K562 (cell line): ENCODE measurements around the gene AGAP6. TPM values are rescaled to one million over a fixed set of nuclear protein-coding genes. Genes with fewer than 3 reads are reported as not detected.
"Not testable (repeated sequence)": the region's sequence is repeated elsewhere in the genome, so short reads cannot be mapped to it uniquely, and the experiment has no call there.

Experiments
- ATAC-seq: fragments of 200-7000 bp; cut with Tn5 transposase; 3 replicates; pipeline ENCODE4 v1.9.1; 2020; ENCODE audit warnings: moderate library complexity
- BruUV-seq: library from RNA; stranded (reverse); fragments of 400-500 nt; replicated peaks from 2 replicates; lab custom pipeline; 2021; lab: Mats Ljungman, UMichigan
- CTCF ChIA-PET: fragments of 300-600 bp; formaldehyde crosslinking; extraction: SDS; loops from one replicate; lab custom pipeline; 2021; ENCODE audit warnings: low intra/inter-chr PET ratio; lab: Yijun Ruan, JAX
- POLR2A ChIA-PET: fragments of 300-600, 350-650 bp; sonication (Branson Sonifier 250); formaldehyde crosslinking; extraction: SDS; loops from one replicate; lab custom pipeline; 2021; ENCODE audit warnings: antibody characterized with exemption, inconsistent platforms; lab: Yijun Ruan, JAX
- DNase-seq, 4 experiments: peaks; one replicate each; pipeline versions ENCODE4 v3.0.0 to v3.0.0-alpha.2; 2011 to 2018; ENCODE audit warnings: low spot score in 3 of 4, mixed read lengths in 3 of 4; ENCODE audit errors: extremely low read depth in 1 of 4
- FAIRE-seq: peaks from 2 replicates; lab custom pipeline; 2011; peaks lifted over from hg19 to GRCh38; lab: Jason Lieb, UNC
- H2AFZ ChIP-seq: 2 replicates; pipeline ENCODE4 v1.6.0; 2011; ENCODE audit warnings: low read depth, low read length, control low read depth, inconsistent platforms
- H3K27ac ChIP-seq: fragments of 200-600 bp; 3 replicates; pipeline ENCODE4 v1.8.0; 2011; ENCODE audit warnings: low read depth, mild to moderate bottlenecking, control low read depth, inconsistent platforms, low read length, moderate library complexity, mixed read lengths; ENCODE audit errors: extremely low read depth
- H3K27me3 ChIP-seq, 2 experiments: fragments of 300-600 bp in 1 of 2; 2 replicates in 1 of 2; 3 replicates in 1 of 2; pipeline versions ENCODE4 v1.6.0 to v1.8.0; 2011; ENCODE audit warnings: inconsistent platforms in 2 of 2, low read length in 2 of 2, mild to moderate bottlenecking in 1 of 2, mixed read lengths in 1 of 2, moderate library complexity in 1 of 2; ENCODE audit not compliant: control insufficient read depth in 2 of 2, insufficient read depth in 2 of 2
- H3K36me3 ChIP-seq: fragments of 300-600 bp; 3 replicates; pipeline ENCODE4 v1.8.0; 2011; ENCODE audit warnings: mild to moderate bottlenecking, low read length, inconsistent platforms; ENCODE audit not compliant: control insufficient read depth, insufficient read depth
- H3K4me1 ChIP-seq, 2 experiments: fragments of 200-600 bp in 1 of 2; replicated peaks in 1 of 2; 2 replicates in 1 of 2; 3 replicates in 1 of 2; pipeline versions ENCODE4 v1.5.1 to v1.8.0; 2011; ENCODE audit warnings: inconsistent platforms in 2 of 2, low read length in 2 of 2, mild to moderate bottlenecking in 1 of 2, mixed read lengths in 1 of 2, moderate library complexity in 1 of 2; ENCODE audit not compliant: control insufficient read depth in 2 of 2, insufficient read depth in 2 of 2
- H3K4me2 ChIP-seq: 2 replicates; pipeline ENCODE4 v1.6.1; 2011; ENCODE audit warnings: low read length, control low read depth, inconsistent platforms, mixed read lengths; ENCODE audit not compliant: insufficient read depth
- H3K4me3 ChIP-seq: fragments of 200-600 bp; sonication (generic), shearing (Covaris generic); 2 replicates; pipeline ENCODE4 v1.5.1; 2016; ENCODE audit warnings: control low read depth, inconsistent platforms
- H3K79me2 ChIP-seq: fragments of 200-600 bp; 3 replicates; pipeline ENCODE4 v1.8.0; 2011; ENCODE audit warnings: low read length, inconsistent platforms; ENCODE audit not compliant: control insufficient read depth, insufficient read depth
- H3K9ac ChIP-seq, 2 experiments: 2 replicates each; pipeline versions ENCODE4 v1.6.0 to v1.6.1; 2011; ENCODE audit warnings: low read depth in 2 of 2, low read length in 2 of 2, control low read depth in 1 of 2, inconsistent platforms in 1 of 2, mild to moderate bottlenecking in 1 of 2, mixed read lengths in 1 of 2; ENCODE audit not compliant: insufficient read depth in 1 of 2
- H3K9me1 ChIP-seq: one replicate; pipeline ENCODE4 v1.6.0; 2011; ENCODE audit warnings: inconsistent platforms, mild to moderate bottlenecking, low read length, moderate library complexity; ENCODE audit not compliant: control insufficient read depth, insufficient read depth
- H3K9me3 ChIP-seq: replicated peaks from 2 replicates; pipeline ENCODE4 v1.5.1; 2011; ENCODE audit warnings: low read depth, low read length, inconsistent platforms; ENCODE audit not compliant: control insufficient read depth, insufficient read depth
- H4K20me1 ChIP-seq: replicated peaks from 2 replicates; pipeline ENCODE4 v1.6.1; 2011; ENCODE audit warnings: low read length, inconsistent platforms, mixed read lengths; ENCODE audit not compliant: control insufficient read depth, insufficient read depth
- WGBS: fragments of 100-300 bp; shearing (Covaris generic); methylation state at CpG from one replicate; pipeline ENCODE4 v1.1.6; 2016; ENCODE audit warnings: low coverage, mixed read lengths; ENCODE audit not compliant: insufficient coverage; ENCODE audit errors: missing lambda C conversion rate; 5-methylcytosine and 5-hydroxymethylcytosine counted together
- in situ Hi-C: fragments of 300-500 bp; cut with MboI; formaldehyde crosslinking; loops from 4 replicates; pipeline ENCODE4 v1.15.0; 2018; ENCODE audit warnings: inconsistent platforms, mixed read lengths
- intact Hi-C: fragments of 100-400 bp; cut with micrococcal nuclease; formaldehyde crosslinking; loops from 2 replicates; pipeline ENCODE4 v1.14.2; 2022
- polyA plus RNA-seq, 8 experiments: library from polyadenylated mRNA; depleted of rRNA in 4 of 8; stranded (reverse) in 5 of 8; unstranded in 3 of 8; fragments of >200 nt; fragmentation: Nextera tagmentation in 2 of 8; fragmentation: Illumina TruSeq in 1 of 8; extraction: Ambion mirVana in 2 of 8; extraction: Trizol in 1 of 8; gene quantifications; 2 replicates each; pipeline versions ENCODE4 v1.2.1 to v1.2.3, GENCODE V29; 2011 to 2014; ENCODE audit warnings: inconsistent platforms in 1 of 8, missing spikeins in 1 of 8
- total RNA-seq, 7 experiments: library from RNA; depleted of rRNA in 6 of 7; stranded (reverse); fragments of >200 nt in 6 of 7; fragmentation: Illumina TruSeq in 2 of 7; extraction: Trizol in 2 of 7; gene quantifications; 2 replicates each; pipeline versions ENCODE4 v1.2.1 to v1.2.3, GENCODE V29; 2011 to 2021; ENCODE audit warnings: low replicate concordance in 1 of 7
- TF ChIP-seq, protein P1 (sequence below): sonication (generic); formaldehyde crosslinking; IDR thresholded peaks from 2 replicates; pipeline ENCODE4 v1.8.1; 2023; ENCODE audit warnings: mild to moderate bottlenecking, missing genetic modification reagents

The AGAP6 gene
- total and polyA plus RNA-seq, 9 of the 15 experiments (the other 6 are each of a cell fraction or from before 2014, with no cell fraction given), result 1.0 to 46.8 (median 18.3) TPM

DNA sequence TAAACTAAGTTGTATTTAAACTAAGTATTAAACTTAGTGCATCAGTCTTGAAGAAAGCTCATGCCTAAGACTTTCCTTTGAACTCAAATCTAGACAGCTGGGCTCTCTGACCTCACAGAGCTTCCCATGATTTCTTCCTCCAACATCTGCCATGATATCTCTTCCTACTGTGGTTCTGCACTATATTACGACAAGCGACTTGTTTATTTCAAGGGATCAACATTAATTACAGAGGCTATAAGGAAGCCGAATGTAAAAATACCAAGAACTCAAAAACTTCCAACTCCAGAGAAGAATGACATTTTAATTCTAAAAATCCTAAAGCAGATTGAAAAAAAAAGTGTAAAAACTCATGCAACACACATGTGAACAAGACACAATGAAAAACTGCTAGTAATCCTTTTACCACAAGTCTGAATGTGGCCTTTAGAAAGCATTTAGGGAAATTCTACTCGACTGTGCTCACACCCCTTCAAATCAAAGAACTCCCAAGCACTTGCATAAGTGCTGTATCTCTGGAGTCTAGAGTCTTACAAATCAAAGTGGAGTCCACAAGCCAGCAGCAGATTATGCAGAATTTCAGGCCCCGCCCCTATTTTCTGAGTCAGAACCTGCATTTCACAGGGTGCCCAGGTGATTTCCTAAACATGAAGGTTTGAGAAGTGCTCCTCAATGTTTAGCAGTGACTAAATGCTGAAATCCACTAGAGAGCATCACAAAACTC, 56.9 kb downstream of the AGAP6 start:
- Histone ChIP-seq H3K27me3 (peaks cover 7 to 8% of the 10 kb centered on the region in 2 experiments; a peak in 4 of 5 replicates), H3K27ac (no peak overlapping the region), H3K4me2 (no peak overlapping the region), H3K9me1 (no peaks in the 10 kb centered on the region), H3K9ac (no peak overlapping the region), H3K4me1 (no peaks in the 10 kb centered on the region; a peak in 1 of 5 replicates), H3K79me2 (no peaks in the 10 kb centered on the region), H3K36me3 (no peaks in the 10 kb centered on the region), H3K4me3 (no peak overlapping the region), H3K9me3 (no peaks in the 10 kb centered on the region), H2AFZ (no peak overlapping the region), H4K20me1 (no peaks in the 10 kb centered on the region)
- ATAC-seq (no peak), DNase-seq (no peak), FAIRE-seq (no peak)
- POLR2A ChIA-PET, result interaction anchor here (0.6 to 1.1 kb wide), 4 partner anchors 14 to 1147 kb away, joined by 3 to 4 read pairs (median 3); no protein-coding TSS in a partner anchor
- no TSS peak for BruUV-seq
- TF ChIP-seq, protein P1, sequence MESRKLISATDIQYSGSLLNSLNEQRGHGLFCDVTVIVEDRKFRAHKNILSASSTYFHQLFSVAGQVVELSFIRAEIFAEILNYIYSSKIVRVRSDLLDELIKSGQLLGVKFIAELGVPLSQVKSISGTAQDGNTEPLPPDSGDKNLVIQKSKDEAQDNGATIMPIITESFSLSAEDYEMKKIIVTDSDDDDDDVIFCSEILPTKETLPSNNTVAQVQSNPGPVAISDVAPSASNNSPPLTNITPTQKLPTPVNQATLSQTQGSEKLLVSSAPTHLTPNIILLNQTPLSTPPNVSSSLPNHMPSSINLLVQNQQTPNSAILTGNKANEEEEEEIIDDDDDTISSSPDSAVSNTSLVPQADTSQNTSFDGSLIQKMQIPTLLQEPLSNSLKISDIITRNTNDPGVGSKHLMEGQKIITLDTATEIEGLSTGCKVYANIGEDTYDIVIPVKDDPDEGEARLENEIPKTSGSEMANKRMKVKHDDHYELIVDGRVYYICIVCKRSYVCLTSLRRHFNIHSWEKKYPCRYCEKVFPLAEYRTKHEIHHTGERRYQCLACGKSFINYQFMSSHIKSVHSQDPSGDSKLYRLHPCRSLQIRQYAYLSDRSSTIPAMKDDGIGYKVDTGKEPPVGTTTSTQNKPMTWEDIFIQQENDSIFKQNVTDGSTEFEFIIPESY (CRISPR knock-in tag), result no peak
- in situ Hi-C loops (no loop called here), intact Hi-C loops (no loop called here)
- WGBS, result 3% methylated on average over 5 of the region's 5 CpGs
- CTCF ChIA-PET, result no interaction called here

DNA sequence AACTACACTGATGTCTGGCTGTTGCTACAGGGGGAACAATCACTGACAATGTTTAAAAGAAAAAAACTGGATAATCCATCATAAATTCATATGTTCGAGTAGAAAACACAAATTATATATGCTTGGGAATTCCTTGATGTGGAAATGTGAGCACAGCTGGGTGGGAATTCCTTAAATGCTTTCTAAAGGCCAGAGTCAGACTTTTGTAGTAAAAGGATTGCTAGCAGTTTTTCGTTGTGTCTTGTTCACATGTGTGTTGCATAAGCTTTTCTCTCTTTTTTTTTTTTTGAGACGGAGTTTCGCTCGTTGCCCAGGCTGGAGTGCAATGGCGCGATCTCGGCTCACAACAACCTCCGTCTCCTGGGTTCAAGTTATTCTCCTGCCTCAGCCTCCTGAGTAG, 58.3 kb downstream of the AGAP6 start:
- H3K9ac ChIP-seq, H3K79me2 ChIP-seq, H3K27me3 ChIP-seq, BruUV-seq, H2AFZ ChIP-seq, H3K9me1 ChIP-seq, H3K9me3 ChIP-seq, CTCF ChIA-PET, H3K4me2 ChIP-seq, intact Hi-C loops, H4K20me1 ChIP-seq, ATAC-seq, FAIRE-seq, H3K4me3 ChIP-seq, DNase-seq, in situ Hi-C loops, H3K4me1 ChIP-seq, POLR2A ChIA-PET, H3K27ac ChIP-seq, H3K36me3 ChIP-seq: not testable (repeated sequence)
- WGBS, result 16% methylated on average over 9 of the region's 9 CpGs

DNA sequence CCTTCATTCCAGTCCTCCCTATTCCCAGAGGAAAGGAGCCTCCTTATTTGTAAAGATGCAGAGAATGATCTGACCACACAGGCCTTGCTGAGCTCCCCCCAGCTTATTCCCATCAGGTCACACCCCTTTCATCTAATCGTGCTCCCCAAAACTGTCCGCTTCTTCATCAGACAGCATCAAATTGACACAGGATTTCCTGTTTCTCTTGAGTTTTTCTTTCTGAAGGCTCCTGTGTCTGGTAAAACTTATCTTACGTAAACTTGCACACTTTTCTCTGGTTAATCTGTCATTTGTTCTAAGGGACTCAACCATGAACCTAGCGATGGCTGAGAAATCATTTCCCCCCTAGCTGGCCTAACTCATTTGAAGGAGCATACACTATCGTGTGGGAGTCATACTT, 59.4 kb downstream of the AGAP6 start:
- H3K27ac ChIP-seq, H3K4me1 ChIP-seq, DNase-seq, H3K9me1 ChIP-seq, H3K4me2 ChIP-seq, H2AFZ ChIP-seq, ATAC-seq, CTCF ChIA-PET, H3K36me3 ChIP-seq, H3K27me3 ChIP-seq, H3K9ac ChIP-seq, intact Hi-C loops, H3K79me2 ChIP-seq, in situ Hi-C loops, H3K4me3 ChIP-seq, POLR2A ChIA-PET, BruUV-seq, H3K9me3 ChIP-seq, FAIRE-seq, H4K20me1 ChIP-seq: not testable (repeated sequence)
- WGBS, result 6% methylated on average over 4 of the region's 5 CpGs
